ENCODE measurements around the gene TSPAN11. TPM values are rescaled to one million over a fixed set of nuclear protein-coding genes. Genes with fewer than 3 reads are reported as not detected.

TSPAN11 gene
- total RNA-seq, 1 donor from 2014 or later: not detected

DNA sequence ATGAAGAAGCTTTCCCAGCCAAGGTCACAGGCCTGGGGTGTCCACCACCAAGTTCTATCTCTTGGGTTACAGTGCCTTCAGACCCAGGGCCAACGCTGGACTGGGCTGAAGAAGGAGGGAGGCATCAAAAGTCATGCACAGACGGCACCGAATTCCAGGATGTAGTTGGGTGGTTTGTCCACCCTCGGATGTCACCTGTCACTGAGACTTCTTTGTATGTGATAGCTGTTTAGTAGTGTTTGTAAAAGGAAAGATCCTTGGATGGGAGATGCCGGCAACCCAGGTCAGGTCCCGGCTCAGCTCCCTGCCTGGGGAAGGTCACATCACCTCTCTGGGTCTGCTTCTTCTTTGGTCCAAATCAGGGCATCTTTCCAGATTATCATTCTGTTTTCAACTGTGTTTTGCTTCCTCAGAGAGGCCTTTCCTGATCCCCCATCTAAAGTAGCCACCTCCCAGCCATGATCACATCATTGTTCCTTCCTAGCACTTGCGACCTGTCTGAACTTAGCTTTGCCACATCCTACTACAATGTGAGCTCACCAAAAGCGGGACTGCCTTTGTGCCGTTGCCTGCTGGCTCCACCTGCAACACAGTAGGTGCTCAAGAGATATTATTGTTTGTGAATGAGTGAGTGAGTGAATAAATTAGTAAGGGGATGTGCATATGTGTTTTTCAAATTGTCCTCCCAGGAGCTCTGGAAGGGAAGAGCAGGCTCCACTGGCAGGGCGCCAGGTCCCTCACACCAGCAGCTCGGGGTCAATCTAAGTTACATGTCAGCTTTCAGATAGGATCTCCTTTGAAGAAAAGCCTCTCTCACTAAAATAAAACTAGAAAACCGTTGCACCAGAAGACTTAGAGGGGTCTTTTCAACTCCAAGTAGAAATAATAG is 2.1 kb downstream of the TSPAN11 start:
- Histone ChIP-seq H3K27me3 (ENCODE audit: control insufficient read depth, insufficient read depth, low read length) (peaks cover 19% of the 10 kb centered on the region), H3K36me3 (ENCODE audit: control insufficient read depth, insufficient read depth, low read length) (no peaks in the 10 kb centered on the region)
- TF ChIP-seq, protein P1, sequence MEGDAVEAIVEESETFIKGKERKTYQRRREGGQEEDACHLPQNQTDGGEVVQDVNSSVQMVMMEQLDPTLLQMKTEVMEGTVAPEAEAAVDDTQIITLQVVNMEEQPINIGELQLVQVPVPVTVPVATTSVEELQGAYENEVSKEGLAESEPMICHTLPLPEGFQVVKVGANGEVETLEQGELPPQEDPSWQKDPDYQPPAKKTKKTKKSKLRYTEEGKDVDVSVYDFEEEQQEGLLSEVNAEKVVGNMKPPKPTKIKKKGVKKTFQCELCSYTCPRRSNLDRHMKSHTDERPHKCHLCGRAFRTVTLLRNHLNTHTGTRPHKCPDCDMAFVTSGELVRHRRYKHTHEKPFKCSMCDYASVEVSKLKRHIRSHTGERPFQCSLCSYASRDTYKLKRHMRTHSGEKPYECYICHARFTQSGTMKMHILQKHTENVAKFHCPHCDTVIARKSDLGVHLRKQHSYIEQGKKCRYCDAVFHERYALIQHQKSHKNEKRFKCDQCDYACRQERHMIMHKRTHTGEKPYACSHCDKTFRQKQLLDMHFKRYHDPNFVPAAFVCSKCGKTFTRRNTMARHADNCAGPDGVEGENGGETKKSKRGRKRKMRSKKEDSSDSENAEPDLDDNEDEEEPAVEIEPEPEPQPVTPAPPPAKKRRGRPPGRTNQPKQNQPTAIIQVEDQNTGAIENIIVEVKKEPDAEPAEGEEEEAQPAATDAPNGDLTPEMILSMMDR (IDR thresholded peaks at IDR 0.05; ENCODE audit: insufficient read depth, low read length, severe bottlenecking): no peak

DNA sequence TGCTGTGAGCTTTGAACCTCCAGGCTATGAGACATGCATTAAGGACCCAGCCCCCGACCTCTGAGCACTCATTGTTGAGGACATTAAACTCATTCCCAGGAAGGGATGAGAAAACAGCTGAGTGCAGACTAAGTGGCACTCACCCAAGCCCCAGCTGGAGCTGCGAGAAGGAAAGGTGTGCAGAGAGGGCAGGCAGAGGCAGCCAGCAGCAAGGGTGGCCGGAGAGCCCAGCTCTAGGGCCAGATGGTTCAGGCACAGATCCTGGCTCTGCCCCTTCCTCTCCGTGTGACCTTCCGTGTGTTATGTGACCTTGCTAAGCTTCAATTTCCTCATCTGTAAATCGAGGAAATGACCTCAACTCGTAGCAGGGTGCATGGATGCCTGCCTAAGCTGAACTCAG is 3.7 kb downstream of the TSPAN11 start:
- no peak overlapping the region for H3K4me3 ChIP-seq (ENCODE audit: low read depth, low read length)
- DNase-seq (ENCODE audit: low read depth): no peak
- peaks cover 19% of the 10 kb centered on the region for H3K27me3 ChIP-seq (ENCODE audit: control insufficient read depth, insufficient read depth, low read length)
- TF ChIP-seq, protein P1 (IDR thresholded peaks at IDR 0.05; ENCODE audit: insufficient read depth, low read length, severe bottlenecking): no peak
- H3K36me3 ChIP-seq (ENCODE audit: control insufficient read depth, insufficient read depth, low read length): no peaks in the 10 kb centered on the region
- no peak for FAIRE-seq

More for the DNA sequence above, 2.1 kb downstream of the TSPAN11 start:
- FAIRE-seq (no peak), DNase-seq (ENCODE audit: low read depth) (no peak)
- H3K4me3 ChIP-seq (ENCODE audit: low read depth, low read length): no peak overlapping the region

DNA sequence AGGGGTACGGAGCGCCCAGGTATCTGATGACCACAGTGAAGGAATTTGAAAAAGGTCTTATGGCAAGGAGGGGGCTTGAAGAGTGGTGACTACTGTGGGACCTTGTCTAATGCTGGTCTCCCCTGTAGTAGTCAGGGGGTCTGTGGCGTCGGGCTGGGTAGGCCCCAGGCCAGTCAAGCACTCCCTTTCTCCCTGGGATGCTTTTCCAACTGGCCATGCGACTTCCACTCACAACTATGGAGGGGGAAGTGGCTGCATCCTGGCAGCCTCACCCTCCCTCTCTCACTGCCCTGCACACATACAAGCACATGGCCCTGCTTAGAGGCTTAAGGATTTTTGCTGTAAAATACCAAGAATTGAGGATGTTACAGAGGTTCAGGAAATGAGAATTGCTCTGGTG is 4.1 kb downstream of the TSPAN11 start:
- H3K4me3 ChIP-seq (ENCODE audit: low read depth, low read length): no peak overlapping the region

DNA sequence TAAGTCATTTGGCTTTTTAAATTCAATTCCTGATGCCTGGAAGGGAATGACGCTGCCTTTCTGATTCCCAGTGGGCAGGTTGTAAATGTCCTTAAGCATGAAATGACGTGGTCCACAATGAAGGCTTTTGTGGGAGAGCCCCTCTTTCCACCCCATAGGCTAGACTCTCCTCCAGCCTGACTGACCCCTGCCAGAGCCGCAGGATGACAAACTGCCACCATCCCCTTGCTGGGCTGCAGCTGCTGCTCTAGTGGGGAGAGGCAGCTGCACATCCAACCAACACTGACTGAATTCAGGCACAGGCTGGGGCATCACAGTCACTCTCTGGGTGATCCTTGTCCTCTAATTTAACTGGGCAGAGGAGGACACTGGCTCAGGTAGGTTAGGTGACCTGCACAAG is 6.3 kb downstream of the TSPAN11 start:
- DNase-seq (ENCODE audit: low read depth) (no peak), FAIRE-seq (no peak)
- TF ChIP-seq, protein P1 (IDR thresholded peaks at IDR 0.05; ENCODE audit: insufficient read depth, low read length, severe bottlenecking): no peak
- Histone ChIP-seq H3K27me3 (ENCODE audit: control insufficient read depth, insufficient read depth, low read length) (peaks cover 5% of the 10 kb centered on the region), H3K36me3 (ENCODE audit: control insufficient read depth, insufficient read depth, low read length) (no peaks in the 10 kb centered on the region), H3K4me3 (ENCODE audit: low read depth, low read length) (no peak overlapping the region)

More for the DNA sequence above, 4.1 kb downstream of the TSPAN11 start:
- DNase-seq (ENCODE audit: low read depth): no peak
- no peak for FAIRE-seq
- TF ChIP-seq, protein P1 (IDR thresholded peaks at IDR 0.05; ENCODE audit: insufficient read depth, low read length, severe bottlenecking): no peak
- Histone ChIP-seq H3K27me3 (ENCODE audit: control insufficient read depth, insufficient read depth, low read length) (peaks cover 17% of the 10 kb centered on the region), H3K36me3 (ENCODE audit: control insufficient read depth, insufficient read depth, low read length) (no peaks in the 10 kb centered on the region)

DNA sequence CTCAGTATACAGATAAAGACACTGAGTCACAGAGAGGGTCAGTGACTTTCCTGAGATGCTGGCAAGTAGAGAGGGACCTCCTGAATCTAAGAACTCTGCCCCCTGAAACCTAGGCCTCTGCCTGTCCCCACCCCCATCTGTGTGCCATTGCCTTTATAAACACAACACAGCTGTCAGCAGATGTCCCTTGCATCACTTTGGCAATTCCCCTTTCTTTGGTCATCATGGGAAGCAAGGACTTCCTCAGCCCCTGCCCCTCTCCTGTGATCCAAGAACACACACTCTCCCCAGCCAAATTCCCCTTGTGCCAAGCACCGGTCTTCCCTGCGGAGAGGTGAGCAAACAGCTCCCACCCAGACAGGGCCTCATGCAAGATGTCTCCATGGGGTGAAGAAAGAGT is 8.3 kb downstream of the TSPAN11 start:
- FAIRE-seq (no peak), DNase-seq (ENCODE audit: low read depth) (no peak)
- Histone ChIP-seq H3K27me3 (ENCODE audit: control insufficient read depth, insufficient read depth, low read length) (peaks cover 4% of the 10 kb centered on the region), H3K36me3 (ENCODE audit: control insufficient read depth, insufficient read depth, low read length) (no peaks in the 10 kb centered on the region), H3K4me3 (ENCODE audit: low read depth, low read length) (no peak overlapping the region)
- TF ChIP-seq, protein P1 (IDR thresholded peaks at IDR 0.05; ENCODE audit: insufficient read depth, low read length, severe bottlenecking): no peak
